Fibroblast of villous mesenchyme (primary cell): ENCODE results near the gene EIF6. TPM values are rescaled to one million over a fixed set of nuclear protein-coding genes. Genes with fewer than 3 reads are reported as not detected.

Source experiments
- DNase-seq: peaks from one replicate; pipeline ENCODE4 v3.0.0-alpha.2; 2010; ENCODE audit warnings: low read depth
- H3K4me3 ChIP-seq: 2 replicates; pipeline ENCODE4 v1.5.1; 2011; ENCODE audit warnings: low read depth, mild to moderate bottlenecking, low read length
- total RNA-seq: library from RNA; depleted of rRNA; stranded (reverse); fragments of >200 nt; gene quantifications from 2 replicates; pipeline ENCODE4 v1.2.3, GENCODE V29; 2012
- TF ChIP-seq, protein P1 (sequence below): IDR thresholded peaks from 2 replicates; pipeline ENCODE4 v1.5.1; 2012; ENCODE audit warnings: low read depth, mild to moderate bottlenecking, low read length; ENCODE audit not compliant: insufficient read depth

The EIF6 gene
- total RNA-seq, 1 donor = 107 TPM

DNA sequence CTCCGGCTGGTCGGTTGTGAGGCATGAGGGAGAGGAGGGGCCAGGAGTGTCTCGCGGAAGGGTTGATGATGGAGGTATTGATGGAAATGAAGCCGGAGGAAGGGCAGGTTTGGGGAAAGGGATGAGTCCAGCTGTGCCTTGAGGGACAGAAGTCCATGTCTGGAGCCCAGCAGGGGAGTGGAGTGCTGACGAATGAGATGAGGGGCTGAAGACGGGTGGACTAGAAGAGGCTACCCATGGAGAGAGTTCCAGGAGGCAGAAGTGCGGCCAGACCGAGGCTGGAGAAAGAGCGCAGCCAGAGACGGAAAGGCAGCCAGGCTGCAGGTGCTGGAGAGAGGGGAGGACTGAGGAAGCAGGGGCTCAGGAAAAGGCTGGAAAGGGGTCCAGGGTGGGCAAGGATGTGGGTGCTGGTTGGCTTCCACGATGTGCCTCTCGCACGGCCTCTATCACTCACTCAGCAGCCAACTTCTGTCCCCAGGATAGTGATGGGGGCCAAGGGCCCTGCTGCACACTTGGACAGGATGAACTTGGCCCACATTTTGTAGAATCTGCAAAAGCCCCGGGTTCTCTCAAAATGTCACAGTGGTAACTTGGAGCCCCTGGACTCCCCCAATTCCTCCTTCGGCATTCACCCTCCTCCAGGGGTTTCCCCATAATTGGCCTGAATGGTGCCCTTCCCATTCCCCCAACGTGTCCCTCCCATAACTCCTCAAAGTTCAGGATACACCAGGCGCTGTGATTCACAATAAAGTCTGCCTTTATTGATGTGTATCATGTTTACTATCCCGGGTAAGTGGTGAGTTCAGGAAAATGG lies 627 bp upstream of the EIF6 start:
- no peak for DNase-seq
- H3K4me3 ChIP-seq = peak overlapping the region; percentile 92
- TF ChIP-seq, protein P1, sequence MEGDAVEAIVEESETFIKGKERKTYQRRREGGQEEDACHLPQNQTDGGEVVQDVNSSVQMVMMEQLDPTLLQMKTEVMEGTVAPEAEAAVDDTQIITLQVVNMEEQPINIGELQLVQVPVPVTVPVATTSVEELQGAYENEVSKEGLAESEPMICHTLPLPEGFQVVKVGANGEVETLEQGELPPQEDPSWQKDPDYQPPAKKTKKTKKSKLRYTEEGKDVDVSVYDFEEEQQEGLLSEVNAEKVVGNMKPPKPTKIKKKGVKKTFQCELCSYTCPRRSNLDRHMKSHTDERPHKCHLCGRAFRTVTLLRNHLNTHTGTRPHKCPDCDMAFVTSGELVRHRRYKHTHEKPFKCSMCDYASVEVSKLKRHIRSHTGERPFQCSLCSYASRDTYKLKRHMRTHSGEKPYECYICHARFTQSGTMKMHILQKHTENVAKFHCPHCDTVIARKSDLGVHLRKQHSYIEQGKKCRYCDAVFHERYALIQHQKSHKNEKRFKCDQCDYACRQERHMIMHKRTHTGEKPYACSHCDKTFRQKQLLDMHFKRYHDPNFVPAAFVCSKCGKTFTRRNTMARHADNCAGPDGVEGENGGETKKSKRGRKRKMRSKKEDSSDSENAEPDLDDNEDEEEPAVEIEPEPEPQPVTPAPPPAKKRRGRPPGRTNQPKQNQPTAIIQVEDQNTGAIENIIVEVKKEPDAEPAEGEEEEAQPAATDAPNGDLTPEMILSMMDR = no peak

DNA sequence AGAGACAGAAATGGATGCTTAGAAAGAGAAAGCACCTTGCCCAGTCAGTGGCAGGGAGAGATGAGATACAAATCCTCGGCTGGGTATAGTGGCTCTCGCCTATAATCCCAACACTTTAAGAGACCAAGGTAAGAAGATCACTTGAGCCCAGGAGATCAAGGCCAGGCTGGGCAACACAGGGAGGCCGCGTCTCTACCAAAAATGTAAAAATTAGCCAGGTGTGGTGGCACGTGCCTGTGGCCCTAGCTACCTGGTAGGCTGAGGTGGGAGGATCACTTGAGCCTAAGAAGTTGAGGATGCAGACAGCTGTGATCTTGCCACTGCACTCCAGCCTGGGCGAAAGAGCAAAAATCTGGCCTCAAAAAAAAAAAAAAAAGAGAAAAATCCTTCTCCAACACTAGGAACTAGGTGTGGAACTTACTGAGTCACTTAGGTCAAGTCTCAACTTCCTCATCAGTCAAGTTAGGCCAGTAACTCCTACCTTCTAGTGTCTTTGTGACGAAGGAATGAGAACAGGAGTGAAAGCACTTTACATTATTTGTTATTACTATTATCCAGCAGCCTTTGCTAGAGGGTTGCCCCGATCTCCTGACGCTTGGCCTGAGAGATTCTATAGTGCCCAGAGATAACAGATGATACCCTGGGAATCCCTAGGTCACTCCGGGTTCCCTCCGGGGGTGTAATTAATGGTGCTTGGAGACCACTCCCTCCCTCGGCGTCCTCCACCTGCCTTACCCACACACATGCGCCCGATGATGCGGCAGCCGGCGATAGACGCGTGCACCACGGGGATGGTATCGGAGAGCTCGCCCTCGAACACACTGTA lies 918 bp downstream of the EIF6 start:
- TF ChIP-seq, protein P1 = no peak
- DNase-seq = no peak
- peak overlapping the region; percentile 92 for H3K4me3 ChIP-seq

DNA sequence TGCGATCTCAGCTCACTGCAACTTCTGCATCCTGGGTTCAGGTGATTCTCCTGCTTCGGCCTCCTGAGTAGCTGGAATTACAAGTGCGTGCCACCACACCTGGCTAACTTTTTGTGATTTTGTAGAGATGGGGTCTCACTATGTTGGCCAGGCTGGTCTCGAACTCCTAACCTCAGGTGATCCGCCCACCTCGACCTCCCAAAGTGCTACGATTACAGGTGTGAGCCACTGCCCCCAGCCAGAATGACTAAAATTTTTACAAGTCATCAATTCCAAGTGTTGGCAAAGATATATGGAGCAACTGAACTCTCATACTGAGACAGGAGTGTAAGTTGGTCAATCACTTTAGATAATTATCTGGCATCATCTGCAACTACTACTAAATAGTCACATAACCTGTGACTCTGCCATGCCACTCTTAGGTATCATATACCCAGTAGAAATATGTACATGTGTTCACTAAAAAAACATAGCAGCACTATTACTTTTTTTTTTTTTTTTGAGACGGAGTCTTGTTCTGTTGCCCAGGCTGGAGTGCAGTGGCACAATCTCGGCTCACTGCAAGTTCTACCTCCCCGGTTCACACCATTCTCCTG lies 3.0 kb downstream of the EIF6 start:
- H3K4me3 ChIP-seq = no peak overlapping the region
- TF ChIP-seq, protein P1 = no peak
- no peak for DNase-seq

DNA sequence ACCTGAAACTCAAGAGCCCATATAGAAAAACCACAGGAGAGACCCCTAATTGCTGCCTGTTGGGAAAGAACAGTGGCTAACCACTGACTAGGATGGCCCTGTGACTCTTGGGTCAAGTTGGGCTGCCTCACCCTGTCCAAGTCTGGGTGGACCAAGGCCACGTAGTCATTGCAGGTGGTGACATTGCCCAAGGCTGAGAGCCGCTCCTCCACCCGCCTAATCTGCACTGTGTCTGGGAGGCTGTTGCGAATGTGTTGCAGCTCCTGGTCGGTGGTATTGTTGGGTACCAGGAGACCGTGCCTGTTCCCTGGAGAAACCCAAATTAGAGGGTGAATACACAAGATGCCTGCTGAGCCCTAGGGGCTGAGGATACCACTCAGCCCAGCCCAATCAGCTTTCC lies 4.0 kb downstream of the EIF6 start:
- DNase-seq = no peak
- no peak overlapping the region for H3K4me3 ChIP-seq
- TF ChIP-seq, protein P1 = no peak

DNA sequence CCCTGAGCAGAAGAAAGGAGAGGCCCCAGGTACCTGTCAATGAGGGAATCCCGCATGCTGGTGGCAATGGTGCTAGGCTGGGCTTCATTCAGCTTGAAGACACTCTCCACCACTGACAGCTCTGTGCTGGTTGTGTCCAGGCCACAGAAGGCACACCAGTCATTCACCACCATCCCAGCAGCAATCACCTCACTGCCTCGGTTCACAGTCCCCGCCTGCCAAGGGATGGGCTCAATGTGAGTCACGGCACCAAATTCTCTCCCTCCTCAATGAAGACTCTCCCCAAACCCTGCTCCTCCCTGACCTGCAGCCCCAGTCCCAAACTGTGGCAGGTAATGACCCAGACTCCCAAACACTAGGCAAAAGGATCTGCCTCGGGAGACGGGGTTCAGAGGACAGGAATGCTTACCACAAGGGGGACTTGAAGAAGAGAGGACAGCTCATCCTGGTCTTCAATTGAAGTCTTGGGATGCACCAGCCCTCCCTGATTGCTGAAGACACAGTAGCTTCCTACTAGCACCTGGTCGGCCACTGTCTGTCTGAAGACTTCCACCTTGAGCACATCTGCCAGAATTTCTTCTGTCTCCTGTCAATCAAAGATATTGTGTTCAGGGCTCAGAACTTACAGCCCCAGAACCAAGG lies 4.9 kb downstream of the EIF6 start:
- DNase-seq = no peak
- no peak overlapping the region for H3K4me3 ChIP-seq
- TF ChIP-seq, protein P1 = no peak

DNA sequence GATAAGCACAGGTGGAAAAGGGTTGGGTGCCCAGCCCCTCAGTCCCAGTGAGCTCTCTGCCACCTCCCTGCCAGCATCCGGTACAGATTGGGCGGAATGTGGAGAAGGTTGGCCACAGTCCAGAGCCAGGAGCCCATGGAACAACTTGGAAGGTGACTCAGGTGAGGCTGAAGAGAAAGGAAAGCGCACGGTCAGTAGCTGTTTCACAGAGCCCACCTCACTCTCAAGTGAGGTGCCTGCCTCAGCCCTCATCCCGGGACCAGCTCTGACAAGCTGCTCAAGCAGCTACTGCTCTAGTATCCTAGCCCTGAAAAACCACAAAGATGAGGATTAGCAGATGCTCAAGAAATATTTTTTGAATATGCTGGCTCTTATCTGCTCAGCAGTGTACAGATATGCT lies 5.5 kb downstream of the EIF6 start:
- TF ChIP-seq, protein P1 = no peak
- no peak overlapping the region for H3K4me3 ChIP-seq
- no peak for DNase-seq
